Measurements from ENCODE around the gene BOK. TPM values are rescaled to one million over a fixed set of nuclear protein-coding genes. Genes with fewer than 3 reads are reported as not detected.
"Not testable (repeated sequence)": the region's sequence is repeated elsewhere in the genome, so short reads cannot be mapped to it uniquely, and the experiment has no call there.

Gene BOK
- total RNA-seq, 1 experiment from 2014 or later, result 33.9 TPM

- no peak overlapping the region for H2AFZ ChIP-seq (ENCODE audit: low read length)
- H3K79me1 ChIP-seq (ENCODE audit: insufficient read depth, low read depth, low read length, poor library complexity, severe bottlenecking), result peaks cover 2% of the 10 kb centered on the region
- no peak overlapping the region for H2BK20ac ChIP-seq (ENCODE audit: low read depth, low read length, poor library complexity, severe bottlenecking)
- no peak overlapping the region for H3K56ac ChIP-seq (ENCODE audit: insufficient read length, low read depth, low read length)
- DNase-seq, result no peak
- H3K9me3 ChIP-seq (ENCODE audit: control insufficient read depth, low read depth, low read length), result no peaks in the 10 kb centered on the region
- H3K4me3 Mint-ChIP-seq, result no peak overlapping the region
- no peaks in the 10 kb centered on the region for H3K27me3 ChIP-seq (ENCODE audit: insufficient read depth, low read length)
- H2BK120ac ChIP-seq (ENCODE audit: low read depth, low read length, poor library complexity, severe bottlenecking), result no peak overlapping the region
- H3K27ac ChIP-seq (ENCODE audit: insufficient read length, low read depth, low read length), result no peak overlapping the region
- no peaks in the 10 kb centered on the region for H4K20me1 ChIP-seq (ENCODE audit: control insufficient read depth, insufficient read depth, insufficient read length)
- no peak overlapping the region for H4K8ac ChIP-seq (replicated peaks; ENCODE audit: insufficient read length, low read depth, low read length)
- no peaks in the 10 kb centered on the region for H3K27me3 Mint-ChIP-seq (ENCODE audit: low read depth)
- no peak overlapping the region for H2BK5ac ChIP-seq (ENCODE audit: insufficient read length, low read length)
- no peak overlapping the region for H3K23ac ChIP-seq (ENCODE audit: insufficient read length, low read depth, low read length)
- H3K23me2 ChIP-seq (ENCODE audit: insufficient read length, low read depth, low read length, poor library complexity, severe bottlenecking), result no peaks in the 10 kb centered on the region
- H4K5ac ChIP-seq (ENCODE audit: insufficient read length, low read depth, low read length), result no peak overlapping the region
- H4K91ac ChIP-seq (ENCODE audit: insufficient read length, low read depth, low read length), result no peak overlapping the region
- H2AK5ac ChIP-seq (ENCODE audit: insufficient read length, low read length), result no peak overlapping the region
- no peak overlapping the region for H3K4me2 ChIP-seq (ENCODE audit: insufficient read depth, insufficient read length, low read length)
- no peak overlapping the region for H3K14ac ChIP-seq (ENCODE audit: insufficient read depth, low read length)
- H2BK12ac ChIP-seq (ENCODE audit: insufficient read length, low read depth, low read length), result no peak overlapping the region
- no peak overlapping the region for H3K27ac Mint-ChIP-seq
- H3K9me3 Mint-ChIP-seq, result no peaks in the 10 kb centered on the region
- peaks cover 0 to 9% (median 8%) of the 10 kb centered on the region in 3 experiments; a peak in 4 of 7 replicates for H3K36me3 Mint-ChIP-seq (ENCODE audit: insufficient read depth in 1 of 3, low read depth in 3 of 3)
- no CpG with 5 or more reads among the region's 7 CpGs for WGBS (ENCODE audit: extremely low coverage, insufficient read length, low lambda C conversion rate)
- H3K4me1 Mint-ChIP-seq, result peaks cover 0 to 19% of the 10 kb centered on the region in 2 experiments; a peak in 3 of 4 replicates
- no peak for TF ChIP-seq CTCF (conservative IDR thresholded peaks at IDR 0.05)
- H3K79me2 ChIP-seq (ENCODE audit: insufficient read depth, low read length), result no peaks in the 10 kb centered on the region; the same call in 1 of the 2 replicates
- H3K9ac ChIP-seq (ENCODE audit: extremely low read depth, insufficient read length, low read length), result no peak overlapping the region
- no peak overlapping the region for H2BK15ac ChIP-seq (ENCODE audit: low read depth, low read length)
- H3K4me1 ChIP-seq (ENCODE audit: insufficient read depth, low read length), result no peaks in the 10 kb centered on the region
- H3T11ph ChIP-seq (ENCODE audit: low read length), result no peak overlapping the region
- H3K18ac ChIP-seq (ENCODE audit: insufficient read length, low read depth, low read length), result no peak overlapping the region
- H3K4ac ChIP-seq (ENCODE audit: low read depth, low read length), result no peak overlapping the region
Observed at GRCh38 chr2:241566468-241566867, 7.9 kb downstream of the BOK start.

- H3K23me2 ChIP-seq (ENCODE audit: insufficient read length, low read depth, low read length, poor library complexity, severe bottlenecking); H3K9me3 Mint-ChIP-seq; H3K4me3 Mint-ChIP-seq; H3K56ac ChIP-seq (ENCODE audit: insufficient read length, low read depth, low read length); H3K18ac ChIP-seq (ENCODE audit: insufficient read length, low read depth, low read length); H3K27me3 Mint-ChIP-seq (ENCODE audit: low read depth); H3K9me3 ChIP-seq (ENCODE audit: control insufficient read depth, low read depth, low read length); H3K9ac ChIP-seq (ENCODE audit: extremely low read depth, insufficient read length, low read length); H2BK120ac ChIP-seq (ENCODE audit: low read depth, low read length, poor library complexity, severe bottlenecking); H3K4me2 ChIP-seq (ENCODE audit: insufficient read depth, insufficient read length, low read length); H3K27ac Mint-ChIP-seq; H3K23ac ChIP-seq (ENCODE audit: insufficient read length, low read depth, low read length); H3K14ac ChIP-seq (ENCODE audit: insufficient read depth, low read length); DNase-seq; H2BK5ac ChIP-seq (ENCODE audit: insufficient read length, low read length); H2AK5ac ChIP-seq (ENCODE audit: insufficient read length, low read length); H2BK15ac ChIP-seq (ENCODE audit: low read depth, low read length); H4K8ac ChIP-seq (replicated peaks; ENCODE audit: insufficient read length, low read depth, low read length); H3T11ph ChIP-seq (ENCODE audit: low read length); H2AFZ ChIP-seq (ENCODE audit: low read length); H4K91ac ChIP-seq (ENCODE audit: insufficient read length, low read depth, low read length); H3K79me1 ChIP-seq (ENCODE audit: insufficient read depth, low read depth, low read length, poor library complexity, severe bottlenecking); H3K27me3 ChIP-seq (ENCODE audit: insufficient read depth, low read length); H4K5ac ChIP-seq (ENCODE audit: insufficient read length, low read depth, low read length); H3K79me2 ChIP-seq (ENCODE audit: insufficient read depth, low read length); H3K4ac ChIP-seq (ENCODE audit: low read depth, low read length); H3K4me1 ChIP-seq (ENCODE audit: insufficient read depth, low read length); H4K20me1 ChIP-seq (ENCODE audit: control insufficient read depth, insufficient read depth, insufficient read length); H2BK20ac ChIP-seq (ENCODE audit: low read depth, low read length, poor library complexity, severe bottlenecking); H2BK12ac ChIP-seq (ENCODE audit: insufficient read length, low read depth, low read length); H3K27ac ChIP-seq (ENCODE audit: insufficient read length, low read depth, low read length): not testable (repeated sequence)
- Mint-ChIP-seq H3K36me3 (ENCODE audit: insufficient read depth in 1 of 3, low read depth in 3 of 3) (peaks cover 2 to 13% (median 8%) of the 10 kb centered on the region in 3 experiments; a peak in 6 of 7 replicates), H3K4me1 (peaks cover 0 to 20% of the 10 kb centered on the region in 2 experiments; a peak in 3 of 4 replicates)
- WGBS (ENCODE audit: extremely low coverage, insufficient read length, low lambda C conversion rate), result no CpG with 5 or more reads among the region's 15 CpGs
Observed at GRCh38 chr2:241567266-241567665, 8.7 kb downstream of the BOK start.
